ENCODE results near the gene TNK2. TPM values are rescaled to one million over a fixed set of nuclear protein-coding genes. Genes with fewer than 3 reads are reported as not detected.

The TNK2 gene
- total and polyA plus RNA-seq, 2 of the 13 experiments (the other 11 are each of a cell fraction or from before 2014, with no cell fraction given), result 4.6 to 5.8 TPM

GRCh38 chr3:195823999-195824398 is 84.4 kb downstream of the TNK2 start (continued):
- TF ChIP-seq, protein P1, sequence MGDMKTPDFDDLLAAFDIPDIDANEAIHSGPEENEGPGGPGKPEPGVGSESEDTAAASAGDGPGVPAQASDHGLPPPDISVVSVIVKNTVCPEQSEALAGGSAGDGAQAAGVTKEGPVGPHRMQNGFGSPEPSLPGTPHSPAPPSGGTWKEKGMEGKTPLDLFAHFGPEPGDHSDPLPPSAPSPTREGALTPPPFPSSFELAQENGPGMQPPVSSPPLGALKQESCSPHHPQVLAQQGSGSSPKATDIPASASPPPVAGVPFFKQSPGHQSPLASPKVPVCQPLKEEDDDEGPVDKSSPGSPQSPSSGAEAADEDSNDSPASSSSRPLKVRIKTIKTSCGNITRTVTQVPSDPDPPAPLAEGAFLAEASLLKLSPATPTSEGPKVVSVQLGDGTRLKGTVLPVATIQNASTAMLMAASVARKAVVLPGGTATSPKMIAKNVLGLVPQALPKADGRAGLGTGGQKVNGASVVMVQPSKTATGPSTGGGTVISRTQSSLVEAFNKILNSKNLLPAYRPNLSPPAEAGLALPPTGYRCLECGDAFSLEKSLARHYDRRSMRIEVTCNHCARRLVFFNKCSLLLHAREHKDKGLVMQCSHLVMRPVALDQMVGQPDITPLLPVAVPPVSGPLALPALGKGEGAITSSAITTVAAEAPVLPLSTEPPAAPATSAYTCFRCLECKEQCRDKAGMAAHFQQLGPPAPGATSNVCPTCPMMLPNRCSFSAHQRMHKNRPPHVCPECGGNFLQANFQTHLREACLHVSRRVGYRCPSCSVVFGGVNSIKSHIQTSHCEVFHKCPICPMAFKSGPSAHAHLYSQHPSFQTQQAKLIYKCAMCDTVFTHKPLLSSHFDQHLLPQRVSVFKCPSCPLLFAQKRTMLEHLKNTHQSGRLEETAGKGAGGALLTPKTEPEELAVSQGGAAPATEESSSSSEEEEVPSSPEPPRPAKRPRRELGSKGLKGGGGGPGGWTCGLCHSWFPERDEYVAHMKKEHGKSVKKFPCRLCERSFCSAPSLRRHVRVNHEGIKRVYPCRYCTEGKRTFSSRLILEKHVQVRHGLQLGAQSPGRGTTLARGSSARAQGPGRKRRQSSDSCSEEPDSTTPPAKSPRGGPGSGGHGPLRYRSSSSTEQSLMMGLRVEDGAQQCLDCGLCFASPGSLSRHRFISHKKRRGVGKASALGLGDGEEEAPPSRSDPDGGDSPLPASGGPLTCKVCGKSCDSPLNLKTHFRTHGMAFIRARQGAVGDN (CRISPR knock-in tag; IDR thresholded peaks at IDR 0.05), result peak; percentile 20; the same call in 1 of the 2 replicates
- peak; percentile 95 to 96 for TF ChIP-seq MAFK (conservative IDR thresholded peaks at IDR 0.05 in 1 of 2, IDR thresholded peaks at IDR 0.05 in 1 of 2; ENCODE audit: low read length in 2 of 2)
- peak; percentile 5; the same call in 1 of the 2 replicates for TF ChIP-seq CEBPB (IDR thresholded peaks at IDR 0.05; ENCODE audit: borderline replicate concordance, low read depth, low read length)

- intact Hi-C loops (cut with micrococcal nuclease; ENCODE audit: unreplicated experiment) (no loop called here), in situ Hi-C loops (cut with HindIII; ENCODE audit: extremely low pct_ligation_motif_present, low pct_unique_long_range_greater_than_20kb) (no loop called here)
- Histone ChIP-seq H3K27me3 (ENCODE audit: control insufficient read depth in 1 of 2, insufficient read depth in 2 of 2, low read length in 2 of 2) (peaks cover 8 to 46% of the 10 kb centered on the region in 2 experiments; a peak in 4 of 5 replicates), H2AFZ (ENCODE audit: low read length) (no peak overlapping the region), H3K79me2 (ENCODE audit: insufficient read depth, low read length) (no peaks in the 10 kb centered on the region), H3K36me3 (replicated peaks in 1 of 2; ENCODE audit: control insufficient read depth in 1 of 2, insufficient read depth in 2 of 2, low read length in 2 of 2) (no peaks in the 10 kb centered on the region), H3K4me3 (replicated peaks in 1 of 3; ENCODE audit: insufficient read depth in 1 of 3, low read depth in 2 of 3, low read length in 3 of 3) (no peak overlapping the region), H3K27ac (ENCODE audit: extremely low read length, insufficient read depth, low read length) (no peak overlapping the region), H3K9me3 (ENCODE audit: low read length) (no peaks in the 10 kb centered on the region), H3K4me1 (ENCODE audit: insufficient read depth, low read length) (no peaks in the 10 kb centered on the region), H3K9ac (ENCODE audit: insufficient read depth, low read depth, low read length) (no peak overlapping the region), H4K20me1 (ENCODE audit: insufficient read depth, low read length) (no peaks in the 10 kb centered on the region), H3K4me2 (ENCODE audit: low read depth, low read length) (no peak overlapping the region)
- POLR2A ChIA-PET, result no interaction called here
- 30% methylated on average over 8 of the region's 10 CpGs for WGBS (ENCODE audit: low lambda C conversion rate)
- no TSS peak for BruUV-seq (replicated peaks)
- CTCF ChIA-PET (ENCODE audit: low intra/inter-chr PET ratio, low total read pairs), result no interaction called here
- ATAC-seq, result no peak
- no peak for DNase-seq (ENCODE audit: low spot score)
- no peak for FAIRE-seq
- TF ChIP-seq ZSCAN22 (CRISPR knock-in tag; IDR thresholded peaks at IDR 0.05), result no peak
- TF ChIP-seq CEBPB (IDR thresholded peaks at IDR 0.05; ENCODE audit: borderline replicate concordance, low read depth, low read length), result no peak
- no peak for TF ChIP-seq GMEB2 (CRISPR knock-in tag; IDR thresholded peaks at IDR 0.05; ENCODE audit: low read depth)
- TF ChIP-seq, protein P2, sequence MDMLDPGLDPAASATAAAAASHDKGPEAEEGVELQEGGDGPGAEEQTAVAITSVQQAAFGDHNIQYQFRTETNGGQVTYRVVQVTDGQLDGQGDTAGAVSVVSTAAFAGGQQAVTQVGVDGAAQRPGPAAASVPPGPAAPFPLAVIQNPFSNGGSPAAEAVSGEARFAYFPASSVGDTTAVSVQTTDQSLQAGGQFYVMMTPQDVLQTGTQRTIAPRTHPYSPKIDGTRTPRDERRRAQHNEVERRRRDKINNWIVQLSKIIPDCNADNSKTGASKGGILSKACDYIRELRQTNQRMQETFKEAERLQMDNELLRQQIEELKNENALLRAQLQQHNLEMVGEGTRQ (IDR thresholded peaks at IDR 0.05; ENCODE audit: low read depth, low read length), result peak; percentile 54
- TF ChIP-seq, protein P2 (CRISPR knock-in tag; IDR thresholded peaks at IDR 0.05; ENCODE audit: borderline replicate concordance), result no peak
- no peak for TF ChIP-seq ZNF296 (CRISPR knock-in tag; conservative IDR thresholded peaks at IDR 0.05)
- TF ChIP-seq, protein P3, sequence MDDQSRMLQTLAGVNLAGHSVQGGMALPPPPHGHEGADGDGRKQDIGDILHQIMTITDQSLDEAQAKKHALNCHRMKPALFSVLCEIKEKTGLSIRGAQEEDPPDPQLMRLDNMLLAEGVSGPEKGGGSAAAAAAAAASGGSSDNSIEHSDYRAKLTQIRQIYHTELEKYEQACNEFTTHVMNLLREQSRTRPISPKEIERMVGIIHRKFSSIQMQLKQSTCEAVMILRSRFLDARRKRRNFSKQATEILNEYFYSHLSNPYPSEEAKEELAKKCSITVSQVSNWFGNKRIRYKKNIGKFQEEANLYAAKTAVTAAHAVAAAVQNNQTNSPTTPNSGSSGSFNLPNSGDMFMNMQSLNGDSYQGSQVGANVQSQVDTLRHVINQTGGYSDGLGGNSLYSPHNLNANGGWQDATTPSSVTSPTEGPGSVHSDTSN (CRISPR knock-in tag; IDR thresholded peaks at IDR 0.05; ENCODE audit: borderline replicate concordance), result no peak
- TF ChIP-seq SMAD3 (CRISPR knock-in tag; IDR thresholded peaks at IDR 0.05), result no peak
- TF ChIP-seq, protein P4, sequence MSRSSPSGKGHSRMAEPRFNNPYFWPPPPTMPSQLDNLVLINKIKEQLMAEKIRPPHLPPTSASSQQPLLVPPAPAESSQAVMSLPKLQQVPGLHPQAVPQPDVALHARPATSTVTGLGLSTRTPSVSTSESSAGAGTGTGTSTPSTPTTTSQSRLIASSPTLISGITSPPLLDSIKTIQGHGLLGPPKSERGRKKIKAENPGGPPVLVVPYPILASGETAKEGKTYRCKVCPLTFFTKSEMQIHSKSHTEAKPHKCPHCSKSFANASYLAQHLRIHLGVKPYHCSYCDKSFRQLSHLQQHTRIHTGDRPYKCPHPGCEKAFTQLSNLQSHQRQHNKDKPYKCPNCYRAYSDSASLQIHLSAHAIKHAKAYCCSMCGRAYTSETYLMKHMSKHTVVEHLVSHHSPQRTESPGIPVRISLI (CRISPR knock-in tag; IDR thresholded peaks at IDR 0.05; ENCODE audit: borderline replicate concordance), result no peak
- TF ChIP-seq LCORL (IDR thresholded peaks at IDR 0.05), result no peak
- no peak for TF ChIP-seq LCORL (CRISPR knock-in tag; IDR thresholded peaks at IDR 0.05)
These were observed 85.1 kb downstream of the TNK2 start for GRCh38 chr3:195823280-195823679.
